ENCODE results near the gene F2RL1. TPM values are rescaled to one million over a fixed set of nuclear protein-coding genes. Genes with fewer than 3 reads are reported as not detected.
"Not testable (repeated sequence)": the region's sequence is repeated elsewhere in the genome, so short reads cannot be mapped to it uniquely, and the experiment has no call there.

The F2RL1 gene
- total and polyA plus RNA-seq, 2 of the 13 experiments (the other 11 are each of a cell fraction or from before 2014, with no cell fraction given) = 9.9 to 23.0 TPM

- TF ChIP-seq THAP9 (CRISPR knock-in tag; IDR thresholded peaks at IDR 0.05; ENCODE audit: borderline replicate concordance) (no peak), PAX8 (CRISPR knock-in tag; IDR thresholded peaks at IDR 0.05; ENCODE audit: borderline replicate concordance) (no peak), ZBTB39 (CRISPR knock-in tag; IDR thresholded peaks at IDR 0.05) (no peak)
These were observed 2.3 kb downstream of the F2RL1 start (continued) for GRCh38 chr5:76821136-76821535.

GRCh38 chr5:76822105-76822731, 3.4 kb downstream of the F2RL1 start:
- DNase-seq (ENCODE audit: low spot score); CTCF ChIA-PET (ENCODE audit: low intra/inter-chr PET ratio, low total read pairs); BruUV-seq (replicated peaks); in situ Hi-C loops (cut with HindIII; ENCODE audit: extremely low pct_ligation_motif_present, low pct_unique_long_range_greater_than_20kb); FAIRE-seq; H3K4me2 ChIP-seq (ENCODE audit: low read depth, low read length); H3K4me3 ChIP-seq (replicated peaks in 1 of 3; ENCODE audit: insufficient read depth in 1 of 3, low read depth in 2 of 3, low read length in 3 of 3); H2AFZ ChIP-seq (ENCODE audit: low read length); H3K27me3 ChIP-seq (ENCODE audit: control insufficient read depth in 1 of 2, insufficient read depth in 2 of 2, low read length in 2 of 2); H3K79me2 ChIP-seq (ENCODE audit: insufficient read depth, low read length); H4K20me1 ChIP-seq (ENCODE audit: insufficient read depth, low read length); H3K9ac ChIP-seq (ENCODE audit: insufficient read depth, low read depth, low read length); intact Hi-C loops (cut with micrococcal nuclease; ENCODE audit: unreplicated experiment); H3K36me3 ChIP-seq (replicated peaks in 1 of 2; ENCODE audit: control insufficient read depth in 1 of 2, insufficient read depth in 2 of 2, low read length in 2 of 2); ATAC-seq; H3K27ac ChIP-seq (ENCODE audit: extremely low read length, insufficient read depth, low read length); POLR2A ChIA-PET; H3K9me3 ChIP-seq (ENCODE audit: low read length): not testable (repeated sequence)
- 54% methylated on average over 7 of the region's 7 CpGs for WGBS (ENCODE audit: low lambda C conversion rate)
- TF ChIP-seq ZNF121 (CRISPR knock-in tag; IDR thresholded peaks at IDR 0.05) = peak; percentile 14; the same call in 1 of the 2 replicates
- peaks cover 37% of the 10 kb centered on the region for H3K4me1 ChIP-seq (ENCODE audit: insufficient read depth, low read length)

DNA sequence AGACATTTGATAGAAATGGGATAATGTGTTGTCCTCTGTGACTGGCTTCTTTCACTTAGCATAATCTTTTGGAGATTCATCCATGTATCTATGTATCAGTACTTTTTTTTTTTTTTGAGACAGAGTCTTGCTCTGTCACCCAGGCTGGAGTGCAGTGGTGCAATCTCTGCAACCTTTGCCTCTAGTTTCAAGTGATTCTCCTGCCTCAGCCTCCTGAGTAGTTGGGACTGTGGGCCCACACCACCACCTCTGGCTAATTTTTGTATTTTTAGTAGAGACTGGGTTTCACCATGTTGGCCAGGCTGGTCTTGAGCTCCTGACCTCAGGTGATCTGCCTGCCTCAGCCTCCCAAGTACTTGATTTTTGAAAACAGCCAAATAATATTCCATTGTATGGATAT, 7.6 kb downstream of the F2RL1 start:
- H3K36me3 ChIP-seq (replicated peaks in 1 of 2; ENCODE audit: control insufficient read depth in 1 of 2, insufficient read depth in 2 of 2, low read length in 2 of 2); H3K9ac ChIP-seq (ENCODE audit: insufficient read depth, low read depth, low read length); POLR2A ChIA-PET; H3K27ac ChIP-seq (ENCODE audit: extremely low read length, insufficient read depth, low read length); H3K4me3 ChIP-seq (replicated peaks in 1 of 3; ENCODE audit: insufficient read depth in 1 of 3, low read depth in 2 of 3, low read length in 3 of 3); H3K27me3 ChIP-seq (ENCODE audit: control insufficient read depth in 1 of 2, insufficient read depth in 2 of 2, low read length in 2 of 2); H3K4me2 ChIP-seq (ENCODE audit: low read depth, low read length); FAIRE-seq; in situ Hi-C loops (cut with HindIII; ENCODE audit: extremely low pct_ligation_motif_present, low pct_unique_long_range_greater_than_20kb); H3K79me2 ChIP-seq (ENCODE audit: insufficient read depth, low read length); H3K9me3 ChIP-seq (ENCODE audit: low read length); DNase-seq (ENCODE audit: low spot score); H2AFZ ChIP-seq (ENCODE audit: low read length); intact Hi-C loops (cut with micrococcal nuclease; ENCODE audit: unreplicated experiment); BruUV-seq (replicated peaks); ATAC-seq; CTCF ChIA-PET (ENCODE audit: low intra/inter-chr PET ratio, low total read pairs); H4K20me1 ChIP-seq (ENCODE audit: insufficient read depth, low read length): not testable (repeated sequence)
- H3K4me1 ChIP-seq (ENCODE audit: insufficient read depth, low read length) = peaks cover 12% of the 10 kb centered on the region

All from HepG2 (cell line).